Measurements from ENCODE around the gene SLC38A10.

The SLC38A10 gene

GRCh38 chr17:81295676-81296381, 722 bp upstream of the SLC38A10 start:
- DNase-seq: no peak

DNA sequence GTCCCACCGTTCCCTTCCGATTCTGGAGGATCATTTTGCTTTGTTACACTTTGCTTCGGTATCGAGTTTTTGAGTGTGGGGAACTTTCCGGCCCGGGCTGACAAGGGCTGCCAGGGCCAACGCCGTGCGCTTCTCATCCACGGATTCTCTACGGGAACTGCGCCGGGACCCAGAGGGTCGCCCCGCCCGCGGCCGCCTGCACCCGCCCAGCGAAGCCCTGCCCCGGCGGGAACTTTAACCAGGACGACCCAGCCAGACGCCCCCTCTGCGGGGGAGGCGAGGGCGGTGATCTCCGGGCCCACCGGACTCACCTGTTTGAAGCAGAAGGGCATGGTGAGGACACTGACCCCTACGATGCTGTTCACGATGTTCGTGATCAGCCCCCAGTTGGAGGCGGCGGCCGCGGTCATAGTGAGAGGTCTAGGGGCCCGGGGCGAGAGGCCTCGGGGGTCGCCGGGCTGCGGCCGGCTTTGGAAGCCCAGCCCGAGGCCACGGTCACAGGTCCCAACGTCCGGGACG, 536 bp downstream of the SLC38A10 start:
- no peak for DNase-seq

DNA sequence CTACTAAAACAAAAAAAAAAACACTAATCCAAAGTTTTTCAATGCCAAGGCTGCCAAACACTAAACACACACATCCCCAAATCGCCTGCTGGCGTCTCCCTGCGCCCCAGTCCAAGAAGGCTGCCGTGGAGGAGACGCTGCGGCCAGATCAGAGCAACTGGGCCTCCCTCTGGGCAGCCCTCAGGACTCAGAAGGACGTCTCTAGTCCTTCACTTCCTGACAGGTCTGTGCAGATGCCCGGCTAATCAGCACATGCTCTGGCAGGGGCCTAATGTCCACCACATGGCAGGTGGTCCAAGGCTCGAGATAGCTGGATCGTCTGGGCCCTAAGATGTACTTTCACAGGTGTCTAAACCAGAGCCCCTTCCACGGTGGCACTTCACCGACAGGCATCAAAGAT, 2.7 kb downstream of the SLC38A10 start:
- DNase-seq: no peak

- DNase-seq: no peak
Observed at GRCh38 chr17:81291662-81292061, 3.4 kb downstream of the SLC38A10 start.

- DNase-seq: no peak
Observed at GRCh38 chr17:81290230-81290629, 4.9 kb downstream of the SLC38A10 start.

DNA sequence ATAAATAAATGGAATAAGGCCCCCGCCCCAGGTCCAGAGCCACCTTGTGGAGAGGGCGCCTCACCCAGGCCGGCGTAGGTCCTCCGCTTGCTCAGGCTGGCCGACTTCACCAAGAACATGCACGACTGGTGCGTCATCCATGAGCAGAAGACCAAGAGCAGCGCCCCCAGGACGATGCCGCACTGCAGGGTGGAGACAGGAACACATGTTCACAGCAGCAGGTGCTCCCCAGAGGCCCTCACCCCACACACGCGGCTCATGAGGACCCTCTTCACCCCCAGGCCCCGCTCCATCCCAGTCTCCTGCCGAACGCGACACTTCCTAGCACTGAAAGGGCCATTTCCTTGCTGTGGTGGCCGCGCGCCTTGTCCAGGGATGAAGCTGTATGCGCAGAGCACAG, 5.5 kb downstream of the SLC38A10 start:
- DNase-seq: no peak

DNA sequence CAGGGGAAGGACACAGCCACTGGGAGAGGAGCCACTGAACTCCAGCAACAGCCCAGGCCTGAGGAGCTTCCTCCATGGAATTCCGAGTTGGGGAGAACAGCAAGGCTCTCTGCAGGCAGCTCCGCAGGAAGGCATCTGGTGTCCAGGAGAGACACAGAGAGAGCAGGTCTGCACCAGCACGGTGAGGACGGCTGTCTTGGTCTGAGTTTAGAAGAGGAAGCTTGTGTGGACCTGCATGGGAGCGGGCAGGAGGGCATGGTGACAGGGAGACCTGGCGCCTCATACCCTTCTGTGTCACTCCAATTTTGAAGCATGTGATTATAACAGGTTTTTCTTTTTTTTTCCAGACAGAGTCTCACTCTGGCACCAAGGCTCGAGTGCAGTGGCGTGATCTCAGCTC, 6.4 kb downstream of the SLC38A10 start:
- DNase-seq: no peak

- DNase-seq: no peak
Observed at GRCh38 chr17:81287741-81288430, 7.2 kb downstream of the SLC38A10 start.

- no peak for DNase-seq
Observed at GRCh38 chr17:81287152-81287551, 8.0 kb downstream of the SLC38A10 start.

DNA sequence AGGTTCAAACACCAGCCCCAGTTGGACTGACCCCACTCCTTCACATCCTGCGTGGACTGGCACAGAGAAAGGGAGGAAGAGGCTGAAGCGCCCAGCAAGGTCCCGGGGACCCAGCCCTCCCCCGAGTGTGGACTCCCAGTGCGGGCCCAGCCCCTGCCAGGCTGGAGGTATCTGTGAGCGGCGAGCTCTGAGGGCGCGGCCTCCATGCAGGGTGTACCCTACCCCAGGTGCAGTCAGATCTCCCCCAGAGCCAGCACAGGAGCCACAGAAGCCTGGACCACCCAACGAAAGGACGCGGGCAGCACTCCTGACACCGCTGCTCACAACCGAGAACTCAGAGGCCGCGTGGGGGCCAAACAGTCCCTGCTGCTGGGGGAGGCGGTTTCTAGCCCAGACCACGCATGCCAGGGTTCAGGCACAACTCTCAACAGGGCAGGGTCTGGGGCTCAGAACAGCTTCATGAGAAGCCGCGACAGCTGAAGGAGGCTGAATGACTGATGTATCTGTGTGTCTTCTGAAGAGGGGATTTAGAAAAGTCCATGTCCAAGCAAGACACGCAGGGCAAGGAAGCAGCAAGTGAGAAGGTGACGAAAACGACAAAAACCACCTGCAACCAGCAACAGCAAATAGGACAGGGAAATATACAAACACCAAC, 8.5 kb downstream of the SLC38A10 start:
- no peak for DNase-seq

- DNase-seq: no peak
Observed at GRCh38 chr17:81285894-81286293, 9.2 kb downstream of the SLC38A10 start.

GRCh38 chr17:81285179-81285878, 9.8 kb downstream of the SLC38A10 start:
- peak; percentile 34 for DNase-seq

GRCh38 chr17:81282876-81283275, 12.2 kb downstream of the SLC38A10 start:
- no peak for DNase-seq

GRCh38 chr17:81282141-81282540, 13.0 kb downstream of the SLC38A10 start:
- DNase-seq: no peak

DNA sequence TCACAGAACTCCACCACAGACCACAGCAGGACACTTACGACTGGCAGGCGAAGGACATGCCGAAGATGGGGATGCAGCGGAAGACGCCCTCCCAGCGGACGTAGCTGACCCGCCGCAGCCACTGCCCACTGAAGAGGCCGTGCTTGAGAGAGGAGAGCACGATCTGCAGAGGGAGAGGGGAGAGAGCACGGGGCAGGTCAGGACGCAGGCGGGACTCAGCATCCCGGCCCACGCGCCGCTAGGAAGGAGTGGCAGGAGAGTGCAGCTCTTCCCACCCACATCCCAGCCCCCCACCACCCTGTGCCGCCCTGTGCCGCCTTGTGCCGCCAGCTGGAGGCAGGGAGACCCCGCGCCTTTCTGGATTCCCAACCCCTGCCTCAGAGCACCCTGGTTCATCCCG, 14.5 kb downstream of the SLC38A10 start:
- no peak for DNase-seq

GRCh38 chr17:81279278-81280275, 15.5 kb downstream of the SLC38A10 start:
- no peak for DNase-seq

DNA sequence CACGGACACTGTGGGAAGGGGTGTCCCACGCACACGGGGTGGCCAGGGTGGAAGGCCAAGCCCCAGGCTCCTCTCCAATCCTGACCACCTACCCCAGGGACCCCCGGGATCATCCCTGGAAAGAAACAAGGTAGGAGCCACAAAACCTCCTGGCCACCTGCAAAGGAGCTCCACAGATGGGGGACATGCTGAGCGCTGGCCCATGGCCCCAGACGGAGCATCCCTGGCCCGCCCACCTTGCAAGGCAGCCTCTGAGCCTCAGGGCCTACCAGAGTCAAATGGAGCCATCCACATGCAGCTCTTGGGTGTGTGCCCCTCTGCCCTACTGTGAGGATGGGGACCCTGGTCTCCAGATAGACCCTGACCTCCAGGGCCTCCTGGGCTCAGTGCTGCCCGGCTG, 16.3 kb downstream of the SLC38A10 start:
- DNase-seq: no peak

DNA sequence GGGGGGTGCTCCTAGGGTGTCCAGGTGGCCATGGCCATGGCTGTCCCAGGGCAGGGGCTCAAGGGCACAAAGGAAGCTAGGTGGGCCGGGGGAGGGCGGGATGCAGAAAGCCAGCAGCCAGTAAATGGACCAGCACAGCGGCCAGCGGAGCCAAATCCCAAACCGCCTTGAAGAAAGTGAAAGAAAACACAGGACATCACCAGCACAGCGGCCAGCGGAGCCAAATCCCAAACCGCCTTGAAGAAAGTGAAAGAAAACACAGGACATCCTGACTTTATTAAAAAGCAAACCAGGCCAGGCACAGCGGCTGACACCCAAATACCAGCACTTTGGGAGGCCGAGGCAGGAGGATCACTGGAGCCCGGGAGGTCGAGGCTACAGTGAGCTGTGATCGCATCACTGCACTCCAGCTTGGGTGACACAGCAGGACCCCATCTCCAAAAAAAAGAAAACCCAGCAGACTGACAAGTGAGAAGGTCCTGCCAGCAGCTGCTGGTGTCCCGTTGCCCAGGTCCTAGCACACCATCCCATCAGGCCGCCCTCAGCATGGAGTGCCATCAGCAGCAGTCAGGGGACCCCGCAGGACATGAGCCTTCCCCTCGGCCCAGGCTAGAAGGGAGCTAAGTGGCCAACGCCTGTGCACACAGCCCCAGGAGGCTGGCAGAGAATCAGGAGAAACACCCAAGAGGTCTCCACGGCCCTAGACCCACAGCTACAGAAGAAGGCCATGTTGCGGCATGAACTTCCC, 17.0 kb downstream of the SLC38A10 start:
- no peak for DNase-seq

DNA sequence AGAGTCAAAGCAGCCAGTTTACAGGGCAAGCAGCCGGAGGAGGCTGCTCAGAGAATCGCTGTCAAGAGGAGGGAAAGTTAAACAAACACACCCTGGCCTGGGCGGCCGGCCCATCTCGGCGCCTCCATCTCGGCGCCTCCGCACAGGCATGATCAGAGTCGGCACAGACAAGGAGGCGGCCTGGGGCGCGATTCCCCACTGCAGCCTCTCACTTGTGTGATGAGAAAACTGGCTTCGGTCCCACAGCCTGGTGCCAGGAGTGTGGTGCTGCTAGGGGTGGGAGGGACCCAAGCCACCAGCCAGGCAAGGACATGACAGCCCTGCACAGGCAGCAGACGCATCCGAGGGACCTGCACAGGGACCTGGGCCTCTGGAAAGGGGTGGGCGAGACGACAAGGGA, 17.7 kb downstream of the SLC38A10 start:
- DNase-seq: no peak

DNA sequence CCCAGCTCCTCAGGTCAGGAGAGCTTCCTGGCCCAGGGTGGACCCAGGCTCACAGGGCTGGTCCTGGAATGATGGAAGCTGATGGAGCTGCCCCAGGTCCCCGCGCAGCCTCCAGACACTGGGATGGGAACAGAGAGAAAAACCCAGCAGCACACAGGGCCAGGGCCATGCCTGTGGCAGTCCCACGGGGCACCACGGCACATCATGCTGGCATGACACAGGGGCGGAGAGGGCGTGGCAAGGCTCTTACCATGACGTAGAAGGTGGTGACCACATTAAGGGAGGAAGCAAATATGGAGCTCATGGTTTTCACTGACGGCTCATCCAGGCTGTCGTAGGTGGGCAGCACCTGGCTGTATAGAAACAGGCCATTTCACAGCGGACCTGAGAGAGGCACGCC, 18.3 kb downstream of the SLC38A10 start:
- DNase-seq: no peak

- DNase-seq: no peak
Observed at GRCh38 chr17:81274471-81274855, 20.6 kb downstream of the SLC38A10 start.
